ENCODE data around the gene ANKAR.

Gene ANKAR
- 11.6 to 15.1 (median 14.0) reads per million in 3 donors for total RNA-seq

- peak; percentile 66 to 73 (median 72) for DNase-seq
- H3K9me3 ChIP-seq (ENCODE audit: control insufficient read depth, low read length), result no peaks in the 10 kb centered on the region
- H3K4me1 ChIP-seq (ENCODE audit: control insufficient read depth, insufficient read depth, low read length, poor library complexity, severe bottlenecking), result no peaks in the 10 kb centered on the region
- H3K4me3 ChIP-seq (ENCODE audit: insufficient read depth, low read depth, low read length, poor library complexity, severe bottlenecking), result peak within 1 kb of the TSS; percentile 65
- H3K27ac ChIP-seq (ENCODE audit: insufficient read depth, low read length, poor library complexity, severe bottlenecking), result peak within 1 kb of the TSS; percentile 78
- peaks cover 3% of the 10 kb centered on the region for H3K36me3 ChIP-seq (ENCODE audit: control insufficient read depth, insufficient read depth, low read length)
- no peaks in the 10 kb centered on the region for H3K27me3 ChIP-seq (replicated peaks; ENCODE audit: control insufficient read depth, insufficient read depth, low read length, poor library complexity, severe bottlenecking)
Observed at GRCh38 chr2:189674374-189675112, at the start of gene ANKAR. Gene ANKAR (plus strand): TSS chr2:189674670. CDS start chr2:189676491, 1,821 bp downstream.

- no peak overlapping the region for H3K27ac ChIP-seq (ENCODE audit: insufficient read depth, low read length, poor library complexity, severe bottlenecking)
- H3K4me3 ChIP-seq (ENCODE audit: insufficient read depth, low read depth, low read length, poor library complexity, severe bottlenecking), result no peak overlapping the region
- H3K4me1 ChIP-seq (ENCODE audit: control insufficient read depth, insufficient read depth, low read length, poor library complexity, severe bottlenecking), result peaks cover 7% of the 10 kb centered on the region
- no peaks in the 10 kb centered on the region for H3K27me3 ChIP-seq (replicated peaks; ENCODE audit: control insufficient read depth, insufficient read depth, low read length, poor library complexity, severe bottlenecking)
- DNase-seq, result no peak
- H3K9me3 ChIP-seq (ENCODE audit: control insufficient read depth, low read length), result no peaks in the 10 kb centered on the region
- no peaks in the 10 kb centered on the region for H3K36me3 ChIP-seq (ENCODE audit: control insufficient read depth, insufficient read depth, low read length)
Observed at GRCh38 chr2:189625636-189626035, 48.8 kb upstream of the ANKAR start.

- H3K9me3 ChIP-seq (ENCODE audit: control insufficient read depth, low read length), result no peaks in the 10 kb centered on the region
- peaks cover 7% of the 10 kb centered on the region for H3K4me1 ChIP-seq (ENCODE audit: control insufficient read depth, insufficient read depth, low read length, poor library complexity, severe bottlenecking)
- H3K36me3 ChIP-seq (ENCODE audit: control insufficient read depth, insufficient read depth, low read length), result no peaks in the 10 kb centered on the region
- DNase-seq, result no peak
- H3K27me3 ChIP-seq (replicated peaks; ENCODE audit: control insufficient read depth, insufficient read depth, low read length, poor library complexity, severe bottlenecking), result no peaks in the 10 kb centered on the region
- no peak overlapping the region for H3K27ac ChIP-seq (ENCODE audit: insufficient read depth, low read length, poor library complexity, severe bottlenecking)
- H3K4me3 ChIP-seq (ENCODE audit: insufficient read depth, low read depth, low read length, poor library complexity, severe bottlenecking), result no peak overlapping the region
Observed at GRCh38 chr2:189627789-189628188, 46.7 kb upstream of the ANKAR start.

DNA sequence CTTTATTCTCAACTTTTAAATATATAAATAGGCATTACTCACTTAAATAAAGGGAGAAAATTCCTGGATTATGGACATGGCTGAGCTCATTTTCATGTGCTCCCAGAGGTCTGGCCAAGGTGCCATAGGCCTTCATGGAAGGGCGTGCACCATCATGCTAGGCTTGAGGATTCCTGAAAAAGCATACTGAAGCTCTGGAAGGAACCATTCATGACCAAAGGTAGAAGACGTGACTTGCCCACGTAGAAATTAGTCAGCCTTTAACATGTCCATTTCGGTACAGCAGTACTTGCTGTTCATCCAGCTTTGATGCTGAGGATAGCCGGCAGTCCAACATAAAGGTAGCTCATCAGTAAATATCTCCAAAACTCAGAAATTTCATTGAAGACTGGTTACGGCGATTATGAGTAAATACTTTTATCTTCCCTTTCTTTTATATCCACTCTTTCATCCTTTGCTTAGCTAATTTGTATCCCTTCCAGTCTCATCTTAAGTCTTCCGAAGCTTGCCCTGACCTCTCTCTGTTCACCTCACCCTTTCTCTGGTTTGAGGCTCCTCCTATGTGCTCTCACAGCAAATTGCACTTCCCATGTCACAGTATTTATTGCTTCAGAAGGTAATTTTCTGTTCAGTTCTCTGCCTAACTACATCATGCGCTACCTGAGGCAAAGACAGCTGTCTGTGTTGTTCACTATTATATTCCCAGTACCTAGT is 45.5 kb upstream of the ANKAR start:
- no peak overlapping the region for H3K4me3 ChIP-seq (ENCODE audit: insufficient read depth, low read depth, low read length, poor library complexity, severe bottlenecking)
- H3K9me3 ChIP-seq (ENCODE audit: control insufficient read depth, low read length), result no peaks in the 10 kb centered on the region
- DNase-seq, result no peak
- H3K27ac ChIP-seq (ENCODE audit: insufficient read depth, low read length, poor library complexity, severe bottlenecking), result no peak overlapping the region
- H3K4me1 ChIP-seq (ENCODE audit: control insufficient read depth, insufficient read depth, low read length, poor library complexity, severe bottlenecking), result peaks cover 7% of the 10 kb centered on the region
- no peaks in the 10 kb centered on the region for H3K36me3 ChIP-seq (ENCODE audit: control insufficient read depth, insufficient read depth, low read length)
- H3K27me3 ChIP-seq (replicated peaks; ENCODE audit: control insufficient read depth, insufficient read depth, low read length, poor library complexity, severe bottlenecking), result no peaks in the 10 kb centered on the region

- Histone ChIP-seq H3K4me1 (ENCODE audit: control insufficient read depth, insufficient read depth, low read length, poor library complexity, severe bottlenecking) (peaks cover 4% of the 10 kb centered on the region), H3K27ac (ENCODE audit: insufficient read depth, low read length, poor library complexity, severe bottlenecking) (no peak overlapping the region), H3K9me3 (ENCODE audit: control insufficient read depth, low read length) (no peaks in the 10 kb centered on the region), H3K4me3 (ENCODE audit: insufficient read depth, low read depth, low read length, poor library complexity, severe bottlenecking) (no peak overlapping the region), H3K27me3 (replicated peaks; ENCODE audit: control insufficient read depth, insufficient read depth, low read length, poor library complexity, severe bottlenecking) (no peaks in the 10 kb centered on the region), H3K36me3 (ENCODE audit: control insufficient read depth, insufficient read depth, low read length) (no peaks in the 10 kb centered on the region)
- DNase-seq, result no peak
Observed at GRCh38 chr2:189629531-189630453, 44.7 kb upstream of the ANKAR start.

DNA sequence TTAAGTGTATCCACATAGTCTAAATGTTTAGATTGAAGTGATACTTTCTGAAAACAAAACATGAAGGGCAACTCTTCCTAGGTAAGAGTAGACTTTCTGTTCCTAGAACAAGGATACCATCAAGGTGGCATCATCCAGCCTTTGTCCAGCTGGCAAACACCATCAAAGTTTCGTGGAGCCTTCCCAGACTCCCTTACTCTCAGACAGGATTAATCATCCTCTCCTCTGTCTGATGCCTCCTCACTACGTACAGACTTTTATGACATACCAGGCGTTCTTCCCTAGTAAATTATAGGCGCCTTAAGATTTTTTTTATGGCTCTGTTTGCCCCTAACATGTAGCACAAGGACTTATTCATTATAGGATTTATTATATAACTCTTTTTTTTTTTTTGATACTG is 42.6 kb upstream of the ANKAR start:
- H3K36me3 ChIP-seq (ENCODE audit: control insufficient read depth, insufficient read depth, low read length), result no peaks in the 10 kb centered on the region
- no peaks in the 10 kb centered on the region for H3K4me1 ChIP-seq (ENCODE audit: control insufficient read depth, insufficient read depth, low read length, poor library complexity, severe bottlenecking)
- H3K9me3 ChIP-seq (ENCODE audit: control insufficient read depth, low read length), result no peaks in the 10 kb centered on the region
- H3K4me3 ChIP-seq (ENCODE audit: insufficient read depth, low read depth, low read length, poor library complexity, severe bottlenecking), result no peak overlapping the region
- no peaks in the 10 kb centered on the region for H3K27me3 ChIP-seq (replicated peaks; ENCODE audit: control insufficient read depth, insufficient read depth, low read length, poor library complexity, severe bottlenecking)
- no peak overlapping the region for H3K27ac ChIP-seq (ENCODE audit: insufficient read depth, low read length, poor library complexity, severe bottlenecking)
- DNase-seq, result no peak

GRCh38 chr2:189633392-189633811 is 41.1 kb upstream of the ANKAR start:
- Histone ChIP-seq H3K4me1 (ENCODE audit: control insufficient read depth, insufficient read depth, low read length, poor library complexity, severe bottlenecking) (no peaks in the 10 kb centered on the region), H3K27ac (ENCODE audit: insufficient read depth, low read length, poor library complexity, severe bottlenecking) (no peak overlapping the region), H3K27me3 (replicated peaks; ENCODE audit: control insufficient read depth, insufficient read depth, low read length, poor library complexity, severe bottlenecking) (no peaks in the 10 kb centered on the region), H3K36me3 (ENCODE audit: control insufficient read depth, insufficient read depth, low read length) (no peaks in the 10 kb centered on the region), H3K4me3 (ENCODE audit: insufficient read depth, low read depth, low read length, poor library complexity, severe bottlenecking) (no peak overlapping the region), H3K9me3 (ENCODE audit: control insufficient read depth, low read length) (no peaks in the 10 kb centered on the region)
- DNase-seq, result no peak

DNA sequence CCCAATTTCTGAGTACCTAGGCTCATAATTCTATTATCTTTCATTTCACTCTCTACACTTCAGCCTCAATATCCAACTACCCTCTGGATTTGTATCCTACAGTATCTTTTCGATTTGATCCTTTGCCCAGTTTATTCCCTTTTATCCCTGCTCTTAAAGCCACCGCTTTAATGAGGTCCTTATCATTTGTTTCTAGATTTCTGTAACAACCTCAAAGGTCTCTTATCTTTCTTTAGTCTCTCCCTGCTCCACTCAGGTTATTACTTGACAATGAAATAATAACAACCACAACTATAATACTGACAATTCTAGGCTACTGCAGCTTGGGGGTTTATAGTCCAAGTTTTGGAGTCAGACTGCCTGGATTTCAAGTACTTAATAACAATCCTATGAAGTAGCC is 39.1 kb upstream of the ANKAR start:
- no peaks in the 10 kb centered on the region for H3K27me3 ChIP-seq (replicated peaks; ENCODE audit: control insufficient read depth, insufficient read depth, low read length, poor library complexity, severe bottlenecking)
- no peaks in the 10 kb centered on the region for H3K4me1 ChIP-seq (ENCODE audit: control insufficient read depth, insufficient read depth, low read length, poor library complexity, severe bottlenecking)
- H3K36me3 ChIP-seq (ENCODE audit: control insufficient read depth, insufficient read depth, low read length), result no peaks in the 10 kb centered on the region
- no peak overlapping the region for H3K27ac ChIP-seq (ENCODE audit: insufficient read depth, low read length, poor library complexity, severe bottlenecking)
- DNase-seq, result no peak
- no peak overlapping the region for H3K4me3 ChIP-seq (ENCODE audit: insufficient read depth, low read depth, low read length, poor library complexity, severe bottlenecking)
- H3K9me3 ChIP-seq (ENCODE audit: control insufficient read depth, low read length), result no peaks in the 10 kb centered on the region

- Histone ChIP-seq H3K4me3 (ENCODE audit: insufficient read depth, low read depth, low read length, poor library complexity, severe bottlenecking) (no peak overlapping the region), H3K27ac (ENCODE audit: insufficient read depth, low read length, poor library complexity, severe bottlenecking) (no peak overlapping the region), H3K9me3 (ENCODE audit: control insufficient read depth, low read length) (no peaks in the 10 kb centered on the region), H3K27me3 (replicated peaks; ENCODE audit: control insufficient read depth, insufficient read depth, low read length, poor library complexity, severe bottlenecking) (no peaks in the 10 kb centered on the region), H3K36me3 (ENCODE audit: control insufficient read depth, insufficient read depth, low read length) (no peaks in the 10 kb centered on the region), H3K4me1 (ENCODE audit: control insufficient read depth, insufficient read depth, low read length, poor library complexity, severe bottlenecking) (no peaks in the 10 kb centered on the region)
- DNase-seq, result no peak
Observed at GRCh38 chr2:189638301-189639006, 36.0 kb upstream of the ANKAR start.
